ENCODE data around the gene KCNN1. TPM values are rescaled to one million over a fixed set of nuclear protein-coding genes. Genes with fewer than 3 reads are reported as not detected.

Gene KCNN1
- total and polyA plus RNA-seq, 2 of the 13 experiments (the other 11 are each of a cell fraction or from before 2014, with no cell fraction given), result 0.04 TPM; not detected in 1

GRCh38 chr19:18007044-18007916 is 40.4 kb downstream of the KCNN1 start (continued):
- TF ChIP-seq USF2 (IDR thresholded peaks at IDR 0.05; ENCODE audit: low read depth, low read length) (no peak), USF2 (CRISPR knock-in tag; IDR thresholded peaks at IDR 0.05; ENCODE audit: borderline replicate concordance) (no peak), BATF2 (CRISPR knock-in tag; IDR thresholded peaks at IDR 0.05) (no peak), ZNF589 (CRISPR knock-in tag; conservative IDR thresholded peaks at IDR 0.05) (no peak), TEF (CRISPR knock-in tag; IDR thresholded peaks at IDR 0.05) (no peak), ZNF343 (CRISPR knock-in tag; IDR thresholded peaks at IDR 0.05) (peak; percentile 71; the same call in 1 of the 2 replicates), ZNF691 (CRISPR knock-in tag; IDR thresholded peaks at IDR 0.05; ENCODE audit: borderline replicate concordance, low read depth) (peak; percentile 78; the same call in 1 of the 2 replicates), TAF15 (IDR thresholded peaks at IDR 0.05; ENCODE audit: low read depth, low read length, poor library complexity, severe bottlenecking) (no peak), ZHX1 (CRISPR knock-in tag; IDR thresholded peaks at IDR 0.05; ENCODE audit: low read depth) (no peak), ZNF740 (CRISPR knock-in tag; IDR thresholded peaks at IDR 0.05) (peak; percentile 75), MAF1 (CRISPR knock-in tag; IDR thresholded peaks at IDR 0.05; ENCODE audit: borderline replicate concordance) (peak; percentile 63; the same call in 1 of the 2 replicates), SP5 (CRISPR knock-in tag; IDR thresholded peaks at IDR 0.05; ENCODE audit: borderline replicate concordance, low read depth) (no peak), MNT (IDR thresholded peaks at IDR 0.05) (no peak), RBM39 (IDR thresholded peaks at IDR 0.05; ENCODE audit: low read depth, low read length, poor library complexity, severe bottlenecking) (peak; percentile 20), NFYB (CRISPR knock-in tag; IDR thresholded peaks at IDR 0.05) (no peak), CHD2 (IDR thresholded peaks at IDR 0.05; ENCODE audit: low read depth, low read length) (no peak), HOXD1 (CRISPR knock-in tag; IDR thresholded peaks at IDR 0.05) (peak; percentile 73; the same call in 1 of the 2 replicates), ZNF737 (CRISPR knock-in tag; IDR thresholded peaks at IDR 0.05; ENCODE audit: borderline replicate concordance) (no peak), MTF2 (CRISPR knock-in tag; IDR thresholded peaks at IDR 0.05; ENCODE audit: borderline replicate concordance) (no peak)
